Fibroblast of the aortic adventitia (primary cell): ENCODE data around the gene C1orf94. TPM values are rescaled to one million over a fixed set of nuclear protein-coding genes. Genes with fewer than 3 reads are reported as not detected.

ENCODE experiments used
- DNase-seq: peaks from one replicate; pipeline ENCODE4 v3.0.0-alpha.2; 2010; ENCODE audit warnings: low read depth
- H3K4me3 ChIP-seq: 2 replicates; pipeline ENCODE4 v1.5.1; 2011; ENCODE audit warnings: low read depth, mild to moderate bottlenecking, control low read depth, low read length, moderate library complexity
- CTCF ChIP-seq: IDR thresholded peaks from 2 replicates; pipeline ENCODE4 v1.5.1; 2011; ENCODE audit warnings: mild to moderate bottlenecking, low read length, control low read depth, inconsistent platforms; ENCODE audit not compliant: insufficient read depth
- total RNA-seq: library from RNA; depleted of rRNA; stranded (reverse); fragments of >200 nt; gene quantifications from 2 replicates; pipeline ENCODE4 v1.2.3, GENCODE V29; 2012; ENCODE audit warnings: low replicate concordance

C1orf94 gene
- total RNA-seq: not detected in 2 replicates

GRCh38 chr1:34176830-34177603 lies at the start of gene C1orf94:
C1orf94 (plus strand) TSS chr1:34176907; CDS start chr1:34177790, 883 bp downstream.
- H3K4me3 ChIP-seq: no peak within 1 kb of the TSS
- DNase-seq: no peak
- no peak for TF ChIP-seq CTCF

- no peak for DNase-seq
- no peak for TF ChIP-seq CTCF
- H3K4me3 ChIP-seq: no peak overlapping the region
These were observed 49.4 kb upstream of the C1orf94 start for GRCh38 chr1:34127006-34128000.

GRCh38 chr1:34128186-34128889 lies 48.4 kb upstream of the C1orf94 start:
- no peak for TF ChIP-seq CTCF
- no peak for DNase-seq
- H3K4me3 ChIP-seq: no peak overlapping the region

GRCh38 chr1:34129630-34130029 lies 47.1 kb upstream of the C1orf94 start:
- no peak overlapping the region for H3K4me3 ChIP-seq
- no peak for DNase-seq
- TF ChIP-seq CTCF: no peak

GRCh38 chr1:34130306-34130705 lies 46.4 kb upstream of the C1orf94 start:
- H3K4me3 ChIP-seq: no peak overlapping the region
- no peak for DNase-seq
- no peak for TF ChIP-seq CTCF

GRCh38 chr1:34131396-34132160 lies 45.1 kb upstream of the C1orf94 start:
- no peak overlapping the region for H3K4me3 ChIP-seq
- TF ChIP-seq CTCF: no peak
- DNase-seq: no peak
